ENCODE measurements around the gene ERBB4.

DNA sequence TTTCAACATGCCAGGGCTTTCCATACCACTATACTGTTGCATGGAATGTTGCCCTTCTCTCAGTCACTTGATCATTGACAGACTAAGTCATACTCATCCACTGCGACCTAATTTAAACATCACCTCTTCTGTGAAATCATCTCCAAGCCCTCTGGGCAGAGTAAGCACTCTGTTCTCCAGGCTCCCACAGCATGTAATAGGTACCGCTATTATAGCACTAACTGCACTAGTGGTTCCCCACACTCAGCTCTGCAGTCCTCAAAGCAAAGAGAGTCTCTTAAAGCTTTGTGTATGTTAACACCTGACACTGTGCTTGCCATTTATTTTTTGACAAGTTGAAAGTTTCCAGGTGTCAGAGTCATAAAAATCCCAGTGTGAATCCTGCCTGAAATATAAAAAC is 947.2 kb downstream of the ERBB4 start:
- TF ChIP-seq, protein P1, sequence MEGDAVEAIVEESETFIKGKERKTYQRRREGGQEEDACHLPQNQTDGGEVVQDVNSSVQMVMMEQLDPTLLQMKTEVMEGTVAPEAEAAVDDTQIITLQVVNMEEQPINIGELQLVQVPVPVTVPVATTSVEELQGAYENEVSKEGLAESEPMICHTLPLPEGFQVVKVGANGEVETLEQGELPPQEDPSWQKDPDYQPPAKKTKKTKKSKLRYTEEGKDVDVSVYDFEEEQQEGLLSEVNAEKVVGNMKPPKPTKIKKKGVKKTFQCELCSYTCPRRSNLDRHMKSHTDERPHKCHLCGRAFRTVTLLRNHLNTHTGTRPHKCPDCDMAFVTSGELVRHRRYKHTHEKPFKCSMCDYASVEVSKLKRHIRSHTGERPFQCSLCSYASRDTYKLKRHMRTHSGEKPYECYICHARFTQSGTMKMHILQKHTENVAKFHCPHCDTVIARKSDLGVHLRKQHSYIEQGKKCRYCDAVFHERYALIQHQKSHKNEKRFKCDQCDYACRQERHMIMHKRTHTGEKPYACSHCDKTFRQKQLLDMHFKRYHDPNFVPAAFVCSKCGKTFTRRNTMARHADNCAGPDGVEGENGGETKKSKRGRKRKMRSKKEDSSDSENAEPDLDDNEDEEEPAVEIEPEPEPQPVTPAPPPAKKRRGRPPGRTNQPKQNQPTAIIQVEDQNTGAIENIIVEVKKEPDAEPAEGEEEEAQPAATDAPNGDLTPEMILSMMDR (IDR thresholded peaks at IDR 0.05; ENCODE audit: low read length) = no peak
- TF ChIP-seq EZH2 (optimal IDR thresholded peaks at IDR 0.05; ENCODE audit: low read depth, low read length) = no peak

All from MM.1S (cell line).